SJCRH30 (cell line): ENCODE results near the gene GOLM1. TPM values are rescaled to one million over a fixed set of nuclear protein-coding genes. Genes with fewer than 3 reads are reported as not detected.

ENCODE experiments used
- DNase-seq, 2 experiments: peaks; one replicate each; pipeline ENCODE4 v3.0.0-alpha.2; 2015 to 2020
- H3K27ac ChIP-seq: fragments of 250-450 bp; sonication (Bioruptor Pico); 2 replicates; pipeline ENCODE4 v1.5.1; 2020; ENCODE audit warnings: mild to moderate bottlenecking, moderate library complexity
- H3K27me3 ChIP-seq: fragments of 250-450 bp; sonication (Bioruptor Pico); 2 replicates; pipeline ENCODE4 v1.5.1; 2020; ENCODE audit warnings: mild to moderate bottlenecking, moderate library complexity
- H3K36me3 ChIP-seq: fragments of 250-450 bp; sonication (Bioruptor Pico); 2 replicates; pipeline ENCODE4 v1.5.1; 2020; ENCODE audit warnings: mild to moderate bottlenecking, moderate library complexity
- H3K4me1 ChIP-seq: fragments of 250-450 bp; sonication (Bioruptor Pico); 2 replicates; pipeline ENCODE4 v1.5.1; 2020; ENCODE audit warnings: mild to moderate bottlenecking, moderate library complexity
- H3K4me3 ChIP-seq: fragments of 250-450 bp; sonication (Bioruptor Pico); 2 replicates; pipeline ENCODE4 v1.5.1; 2020; ENCODE audit warnings: mild to moderate bottlenecking, moderate library complexity
- H3K9me3 ChIP-seq: fragments of 250-450 bp; sonication (Bioruptor Pico); replicated peaks from 2 replicates; pipeline ENCODE4 v1.5.1; 2020; ENCODE audit warnings: mild to moderate bottlenecking, moderate library complexity
- total RNA-seq: library from RNA; depleted of rRNA; stranded (reverse); fragments of >200 nt; shearing (Covaris generic); gene quantifications from 2 replicates; pipeline ENCODE4 v1.2.3, GENCODE V29; 2014; rRNA removed

GOLM1 gene
- total RNA-seq, 1 experiment from 2014 or later, result 120 TPM

GRCh38 chr9:85995599-85995998, 103.8 kb downstream of the GOLM1 start:
- Histone ChIP-seq H3K9me3 (no peaks in the 10 kb centered on the region), H3K36me3 (peaks cover 46% of the 10 kb centered on the region), H3K4me1 (no peaks in the 10 kb centered on the region), H3K4me3 (no peak overlapping the region), H3K27me3 (no peaks in the 10 kb centered on the region), H3K27ac (no peak overlapping the region)
- no peak for DNase-seq

- H3K27me3 ChIP-seq, result no peaks in the 10 kb centered on the region
- no peak overlapping the region for H3K27ac ChIP-seq
- H3K9me3 ChIP-seq, result no peaks in the 10 kb centered on the region
- H3K4me3 ChIP-seq, result no peak overlapping the region
- DNase-seq, result no peak
- H3K36me3 ChIP-seq, result peaks cover 46% of the 10 kb centered on the region
- no peaks in the 10 kb centered on the region for H3K4me1 ChIP-seq
Measured at GRCh38 chr9:85995097-85995496, 104.3 kb downstream of the GOLM1 start.

- no peaks in the 10 kb centered on the region for H3K27me3 ChIP-seq
- no peak for DNase-seq
Measured at GRCh38 chr9:85994191-85994590, 105.2 kb downstream of the GOLM1 start.

GRCh38 chr9:85987236-85987635, 112.1 kb downstream of the GOLM1 start:
- Histone ChIP-seq H3K4me1 (no peaks in the 10 kb centered on the region), H3K36me3 (peaks cover 43% of the 10 kb centered on the region), H3K4me3 (no peak overlapping the region), H3K9me3 (no peaks in the 10 kb centered on the region), H3K27me3 (no peaks in the 10 kb centered on the region), H3K27ac (no peak overlapping the region)
- no peak for DNase-seq

More at GRCh38 chr9:85994191-85994590, 105.2 kb downstream of the GOLM1 start:
- H3K4me3 ChIP-seq, result no peak overlapping the region
- H3K9me3 ChIP-seq, result no peaks in the 10 kb centered on the region
- no peaks in the 10 kb centered on the region for H3K4me1 ChIP-seq
- peaks cover 43% of the 10 kb centered on the region for H3K36me3 ChIP-seq
- H3K27ac ChIP-seq, result no peak overlapping the region

GRCh38 chr9:85984457-85984856, 114.9 kb downstream of the GOLM1 start:
- no peak for DNase-seq
- Histone ChIP-seq H3K36me3 (peaks cover 66% of the 10 kb centered on the region), H3K27me3 (no peaks in the 10 kb centered on the region), H3K9me3 (no peaks in the 10 kb centered on the region), H3K4me3 (no peak overlapping the region), H3K27ac (no peak overlapping the region), H3K4me1 (no peaks in the 10 kb centered on the region)

- no peak for DNase-seq
Measured at GRCh38 chr9:85981369-85981768, 118.0 kb downstream of the GOLM1 start.

GRCh38 chr9:85978496-85978895, 120.9 kb downstream of the GOLM1 start:
- Histone ChIP-seq H3K36me3 (peaks cover 87% of the 10 kb centered on the region), H3K4me3 (no peak overlapping the region), H3K27ac (no peak overlapping the region), H3K4me1 (no peaks in the 10 kb centered on the region), H3K9me3 (no peaks in the 10 kb centered on the region), H3K27me3 (no peaks in the 10 kb centered on the region)
- no peak for DNase-seq

More at GRCh38 chr9:85981369-85981768, 118.0 kb downstream of the GOLM1 start:
- Histone ChIP-seq H3K27me3 (no peaks in the 10 kb centered on the region), H3K9me3 (no peaks in the 10 kb centered on the region), H3K4me1 (no peaks in the 10 kb centered on the region), H3K4me3 (no peak overlapping the region), H3K27ac (no peak overlapping the region), H3K36me3 (peaks cover 89% of the 10 kb centered on the region)

Other genes with a start within 250 kb of the GOLM1 start
- 41.3 and 44.0 TPM in 2 replicates for gene NAA35, start 158.4 kb downstream of the GOLM1 start, total RNA-seq
- 0.43 and 0.55 TPM in 2 replicates for gene C9orf153, start 160.1 kb upstream of the GOLM1 start, total RNA-seq
- gene ISCA1, start 183.0 kb upstream of the GOLM1 start, total RNA-seq, result 93.1 and 100.0 TPM in 2 replicates